ACC112 (cell line): ENCODE results near the gene LY6G6D.

ENCODE experiments used
- H2AFZ ChIP-seq: fragments of 200-600 bp; sonication (generic); one replicate; pipeline ENCODE4 v1.6.0; 2017; ENCODE audit warnings: antibody characterized with exemption, low read length; ENCODE audit not compliant: unreplicated experiment
- H3K27ac ChIP-seq: fragments of 200-600 bp; sonication (generic); 2 replicates; pipeline ENCODE4 v1.5.1; 2014; ENCODE audit warnings: low read depth, mild to moderate bottlenecking, antibody characterized with exemption, low read length, moderate library complexity
- H3K27me3 ChIP-seq: fragments of 200-600 bp; sonication (generic); 2 replicates; pipeline ENCODE4 v1.6.1; 2014; ENCODE audit warnings: mild to moderate bottlenecking, antibody characterized with exemption, low read length, moderate library complexity, mixed read lengths; ENCODE audit not compliant: insufficient read depth
- H3K36me3 ChIP-seq: fragments of 200-600 bp; sonication (generic); 2 replicates; pipeline ENCODE4 v1.6.1; 2016; ENCODE audit warnings: mild to moderate bottlenecking, antibody characterized with exemption, low read length, moderate library complexity, mixed read lengths; ENCODE audit not compliant: insufficient read depth
- H3K4me1 ChIP-seq: fragments of 200-600 bp; sonication (generic); one replicate; pipeline ENCODE4 v1.6.1; 2016; ENCODE audit warnings: low read length, mixed read lengths; ENCODE audit not compliant: insufficient read depth, unreplicated experiment, control insufficient read depth
- H3K4me3 ChIP-seq: fragments of 200-600 bp; sonication (generic); 2 replicates; pipeline ENCODE4 v1.5.1; 2014; ENCODE audit warnings: mild to moderate bottlenecking, low read depth, low read length
- H3K79me2 ChIP-seq: fragments of 200-600 bp; sonication (generic); one replicate; pipeline ENCODE4 v1.6.0; 2016; ENCODE audit warnings: low read length; ENCODE audit not compliant: control insufficient read depth, unreplicated experiment, insufficient read depth

Gene LY6G6D

DNA sequence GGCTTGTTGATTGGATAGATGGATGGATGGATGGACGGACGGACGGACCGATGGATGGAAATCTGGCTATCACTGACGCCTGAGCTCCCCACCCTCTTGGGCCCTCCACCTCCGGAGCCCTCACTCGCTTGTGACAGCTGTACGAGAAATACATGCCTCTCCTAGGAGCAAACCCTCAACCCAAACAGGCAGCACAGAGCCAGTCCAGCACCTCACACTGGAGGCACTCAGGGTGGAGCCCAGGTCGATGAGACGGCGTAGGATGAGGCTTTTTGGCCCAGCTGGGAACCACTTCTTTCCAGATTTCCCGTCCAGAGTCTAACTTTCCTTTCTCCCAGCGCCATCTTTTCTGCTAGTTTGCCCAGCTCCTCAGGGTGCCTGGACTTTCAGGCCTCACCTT is 31.6 kb upstream of the LY6G6D start:
- peaks cover 8% of the 10 kb centered on the region for H3K4me1 ChIP-seq
- no peaks in the 10 kb centered on the region for H3K79me2 ChIP-seq
- H2AFZ ChIP-seq = no peak overlapping the region
- H3K4me3 ChIP-seq = no peak overlapping the region
- no peaks in the 10 kb centered on the region for H3K27me3 ChIP-seq
- H3K27ac ChIP-seq = no peak overlapping the region
- no peaks in the 10 kb centered on the region; the same call in 1 of the 2 replicates for H3K36me3 ChIP-seq

DNA sequence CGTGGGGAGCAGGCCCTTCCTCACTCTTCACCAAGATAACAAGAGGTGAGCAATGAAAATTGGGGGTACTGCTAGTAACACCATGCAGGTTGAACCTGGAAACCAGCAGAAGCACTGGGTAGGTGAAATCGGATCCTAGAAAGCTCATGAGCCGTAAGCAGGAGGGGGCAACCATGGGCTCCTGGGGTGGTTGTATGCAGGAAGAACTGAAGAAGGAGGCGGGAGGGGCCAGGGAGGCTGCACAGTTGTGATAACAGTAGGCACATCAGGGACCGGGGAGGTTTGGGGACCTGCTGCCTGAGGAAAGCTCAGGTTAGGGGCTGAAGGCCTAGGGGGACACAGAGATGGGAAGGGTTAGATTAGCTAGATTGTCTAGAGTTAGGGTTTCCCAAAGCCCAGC is 28.7 kb upstream of the LY6G6D start:
- H3K4me3 ChIP-seq = no peak overlapping the region
- peaks cover 1% of the 10 kb centered on the region for H3K4me1 ChIP-seq
- no peaks in the 10 kb centered on the region; the same call in 1 of the 2 replicates for H3K36me3 ChIP-seq
- H3K27ac ChIP-seq = no peak overlapping the region
- H3K27me3 ChIP-seq = no peaks in the 10 kb centered on the region
- no peak overlapping the region for H2AFZ ChIP-seq
- H3K79me2 ChIP-seq = no peaks in the 10 kb centered on the region

DNA sequence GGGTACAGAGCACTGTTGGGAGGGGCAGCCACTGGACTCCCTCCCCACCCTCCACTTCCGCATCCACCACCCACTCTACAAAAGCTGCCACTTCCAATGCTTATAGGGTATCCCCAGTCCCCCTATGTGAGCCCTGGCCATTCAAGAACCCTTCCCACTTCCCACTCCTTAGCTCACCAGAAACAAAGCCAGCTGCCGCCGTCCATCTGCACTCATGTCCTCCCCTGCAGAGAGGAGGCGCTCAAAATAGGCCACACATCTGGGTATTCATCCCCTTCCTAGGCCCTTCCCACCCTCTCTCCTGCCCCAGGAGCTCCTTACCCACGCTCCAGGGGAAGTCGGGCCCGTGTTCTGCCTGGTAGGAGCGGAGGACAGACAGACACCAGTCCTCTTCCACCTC is 27.8 kb upstream of the LY6G6D start:
- Histone ChIP-seq H3K4me1 (no peaks in the 10 kb centered on the region), H3K27me3 (no peaks in the 10 kb centered on the region), H3K36me3 (no peaks in the 10 kb centered on the region; the same call in 1 of the 2 replicates), H3K27ac (no peak overlapping the region), H2AFZ (no peak overlapping the region), H3K4me3 (no peak overlapping the region), H3K79me2 (no peaks in the 10 kb centered on the region)

DNA sequence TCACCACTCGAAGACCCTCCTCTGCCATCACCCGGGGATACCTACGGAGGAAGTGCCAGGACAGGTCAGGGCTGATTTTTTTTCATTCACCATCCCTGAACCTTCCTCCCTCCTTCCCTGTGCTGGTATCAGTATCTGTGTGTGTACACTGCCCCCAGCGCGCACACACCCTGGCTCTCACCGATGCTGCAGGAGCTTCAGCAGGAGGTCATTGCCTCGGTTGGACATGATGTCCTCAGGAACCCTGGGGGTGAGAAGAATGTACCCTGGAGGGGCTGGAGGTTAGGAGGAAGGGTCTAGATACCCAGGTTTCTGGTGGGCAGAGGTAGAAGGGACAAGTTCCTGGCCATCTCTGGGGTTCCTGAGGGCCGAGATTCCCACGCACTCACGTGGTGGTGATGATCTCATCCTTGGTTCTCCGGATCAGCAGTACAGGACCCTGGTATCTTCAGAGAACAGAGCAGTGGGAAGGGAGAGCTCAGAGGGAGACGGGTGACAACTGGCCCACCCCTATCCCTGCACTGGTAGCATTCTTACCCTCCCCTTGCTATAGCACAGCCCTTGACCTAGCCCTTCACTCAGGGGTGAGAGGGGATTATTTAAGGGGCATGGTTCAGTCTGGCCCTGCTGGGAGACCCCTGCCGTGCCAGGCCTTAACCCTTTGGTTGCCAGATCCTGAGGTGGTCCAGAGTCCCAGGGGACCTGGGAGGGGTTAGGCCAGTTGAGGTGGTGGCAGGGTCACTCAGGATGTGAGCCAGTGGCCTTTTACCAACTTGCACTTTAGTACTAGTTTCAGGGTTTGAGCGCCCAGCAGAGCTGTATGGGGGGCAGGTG is 27.1 kb upstream of the LY6G6D start:
- no peak overlapping the region for H2AFZ ChIP-seq
- H3K79me2 ChIP-seq = no peaks in the 10 kb centered on the region
- H3K4me1 ChIP-seq = no peaks in the 10 kb centered on the region
- no peak overlapping the region for H3K4me3 ChIP-seq
- no peaks in the 10 kb centered on the region for H3K27me3 ChIP-seq
- no peak overlapping the region for H3K27ac ChIP-seq
- H3K36me3 ChIP-seq = peaks cover 4% of the 10 kb centered on the region; the same call in 1 of the 2 replicates

DNA sequence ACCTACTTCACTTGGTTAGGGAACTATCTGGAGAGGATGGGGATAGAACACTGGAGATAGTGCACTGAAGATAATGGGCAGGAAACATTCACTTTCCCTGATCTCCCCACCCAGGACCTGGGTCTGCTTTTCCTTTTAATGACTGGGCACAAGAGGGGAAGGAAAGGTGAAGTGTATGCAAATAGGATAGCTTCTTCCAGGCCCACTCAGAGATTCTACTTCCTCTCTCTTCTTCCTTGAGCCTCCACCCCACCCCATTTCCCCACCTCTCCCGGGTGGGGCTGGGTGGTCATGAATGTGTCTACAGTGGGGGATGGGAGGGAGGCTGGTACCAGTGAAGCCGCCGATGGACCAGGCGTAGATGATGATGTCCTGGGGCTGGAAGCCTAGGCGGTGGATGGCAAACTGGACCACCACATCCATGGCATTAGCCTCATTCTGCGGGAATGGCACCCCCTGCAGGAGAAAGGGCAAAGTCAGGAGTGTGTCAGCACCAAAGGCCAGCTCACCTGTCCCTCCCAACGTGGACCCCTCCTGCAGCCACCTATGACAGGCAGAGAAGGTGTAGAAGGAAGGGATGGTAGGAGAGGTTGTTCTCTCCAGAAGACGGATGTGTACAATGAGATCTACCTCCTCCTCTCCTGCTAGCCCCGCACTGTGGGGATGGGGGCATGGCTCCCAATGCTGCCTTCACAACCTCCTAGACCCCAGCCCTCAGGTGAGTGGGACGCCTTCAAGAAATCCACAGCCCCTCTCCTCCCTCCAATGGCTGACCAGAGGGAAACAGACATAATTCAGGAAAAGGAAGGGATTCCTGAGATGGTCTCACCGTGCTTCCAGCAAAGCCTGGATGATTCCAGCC is 25.7 kb upstream of the LY6G6D start:
- peaks cover 4% of the 10 kb centered on the region; the same call in 1 of the 2 replicates for H3K36me3 ChIP-seq
- no peaks in the 10 kb centered on the region for H3K27me3 ChIP-seq
- H3K4me1 ChIP-seq = no peaks in the 10 kb centered on the region

DNA sequence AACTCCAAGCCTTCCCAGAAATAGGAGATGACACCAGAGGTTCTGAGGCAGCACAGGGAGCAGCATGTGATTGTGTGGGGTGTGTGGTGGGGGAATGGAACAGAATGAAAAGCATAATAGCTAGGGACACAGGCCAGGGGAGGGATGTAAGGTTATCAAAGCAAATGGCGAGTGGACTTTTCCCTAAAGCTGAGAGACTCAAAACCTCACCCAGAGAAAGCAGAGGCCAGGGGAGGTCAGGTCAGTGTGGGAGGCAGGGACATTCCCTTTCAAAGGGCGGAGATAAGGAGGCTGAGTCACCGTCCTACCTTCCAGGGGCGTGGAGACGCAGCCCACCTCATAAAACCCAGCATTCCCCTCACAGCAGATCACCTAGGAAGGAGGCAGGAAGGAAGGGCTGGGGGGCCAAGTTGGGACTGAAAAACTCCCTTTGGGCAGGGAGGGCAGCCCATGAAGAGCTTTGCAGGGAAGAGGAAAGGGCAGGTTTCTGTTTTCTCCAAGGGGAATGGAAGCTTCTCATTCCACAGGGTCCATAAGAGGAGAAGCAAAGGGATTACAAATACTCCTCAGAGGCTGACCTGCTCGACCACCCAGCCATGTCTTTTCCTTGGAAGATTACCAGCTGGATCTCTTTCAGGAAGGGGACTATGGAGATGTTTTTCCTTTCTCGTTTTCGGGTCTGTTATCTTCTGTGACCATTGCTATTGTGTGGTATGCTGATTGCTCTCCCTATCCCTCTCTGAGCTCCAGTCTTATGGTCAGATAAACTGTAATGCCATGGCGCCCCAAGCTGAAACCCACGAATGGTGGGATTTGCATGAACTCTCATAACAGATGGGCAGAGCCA is 24.7 kb upstream of the LY6G6D start:
- Histone ChIP-seq H3K4me3 (no peak overlapping the region), H2AFZ (no peak overlapping the region), H3K36me3 (peaks cover 4% of the 10 kb centered on the region; the same call in 1 of the 2 replicates), H3K79me2 (no peaks in the 10 kb centered on the region), H3K27ac (no peak overlapping the region), H3K4me1 (no peaks in the 10 kb centered on the region), H3K27me3 (no peaks in the 10 kb centered on the region)

More for the DNA sequence above, 25.7 kb upstream of the LY6G6D start:
- H3K4me3 ChIP-seq = no peak overlapping the region
- no peaks in the 10 kb centered on the region for H3K79me2 ChIP-seq
- no peak overlapping the region for H2AFZ ChIP-seq
- H3K27ac ChIP-seq = no peak overlapping the region

DNA sequence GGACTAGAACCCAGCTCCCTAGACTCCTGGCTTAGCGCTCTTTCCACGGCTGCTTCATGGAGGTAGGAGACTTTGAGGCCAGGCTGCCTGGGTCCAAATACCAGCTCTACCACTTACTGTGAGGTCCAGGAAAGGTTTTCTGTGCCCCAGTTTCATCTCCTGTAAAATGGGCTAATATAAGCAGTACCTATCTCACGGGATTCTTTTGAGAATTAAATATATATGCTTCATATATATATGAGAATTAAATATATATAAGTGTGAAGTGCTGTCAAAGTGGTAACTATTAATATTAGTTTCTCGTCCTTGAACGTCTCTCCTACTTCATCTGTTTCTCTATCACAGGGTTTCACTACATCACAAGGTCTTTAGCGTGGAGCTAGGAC is 24.1 kb upstream of the LY6G6D start:
- no peaks in the 10 kb centered on the region for H3K27me3 ChIP-seq
- no peaks in the 10 kb centered on the region for H3K79me2 ChIP-seq
- H3K4me3 ChIP-seq = no peak overlapping the region
- H3K36me3 ChIP-seq = peaks cover 4% of the 10 kb centered on the region; the same call in 1 of the 2 replicates
- H2AFZ ChIP-seq = no peak overlapping the region
- no peaks in the 10 kb centered on the region for H3K4me1 ChIP-seq
- H3K27ac ChIP-seq = no peak overlapping the region

DNA sequence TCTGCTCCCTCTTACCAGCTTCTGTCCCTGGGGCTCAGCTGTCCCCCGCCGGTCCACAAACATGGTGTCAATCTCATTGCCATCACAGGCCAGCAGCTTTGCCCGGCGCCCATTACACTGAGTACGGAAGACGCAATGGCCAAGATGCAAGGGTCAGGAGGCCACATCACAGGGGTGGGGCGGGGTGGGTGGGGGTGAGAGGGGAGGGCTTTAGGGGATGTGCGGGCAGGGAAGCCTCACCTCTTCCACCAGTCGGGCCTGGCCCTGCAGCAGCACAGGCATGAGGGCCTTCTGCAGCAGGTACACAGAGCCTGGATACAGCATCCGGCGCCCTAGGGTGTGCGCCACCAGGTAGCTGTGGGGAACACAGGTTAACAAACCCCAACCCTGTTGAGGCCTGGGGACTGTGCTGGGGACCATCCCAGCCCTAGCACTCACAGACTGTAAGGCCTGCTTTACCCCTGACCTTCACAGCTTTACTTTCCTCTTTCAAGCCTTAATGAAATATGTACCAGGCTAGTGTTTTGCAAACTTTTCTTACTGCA is 23.5 kb upstream of the LY6G6D start:
- Histone ChIP-seq H3K27me3 (no peaks in the 10 kb centered on the region), H3K27ac (no peak overlapping the region), H2AFZ (no peak overlapping the region), H3K36me3 (peaks cover 4% of the 10 kb centered on the region; the same call in 1 of the 2 replicates), H3K4me3 (no peak overlapping the region), H3K79me2 (no peaks in the 10 kb centered on the region), H3K4me1 (no peaks in the 10 kb centered on the region)

DNA sequence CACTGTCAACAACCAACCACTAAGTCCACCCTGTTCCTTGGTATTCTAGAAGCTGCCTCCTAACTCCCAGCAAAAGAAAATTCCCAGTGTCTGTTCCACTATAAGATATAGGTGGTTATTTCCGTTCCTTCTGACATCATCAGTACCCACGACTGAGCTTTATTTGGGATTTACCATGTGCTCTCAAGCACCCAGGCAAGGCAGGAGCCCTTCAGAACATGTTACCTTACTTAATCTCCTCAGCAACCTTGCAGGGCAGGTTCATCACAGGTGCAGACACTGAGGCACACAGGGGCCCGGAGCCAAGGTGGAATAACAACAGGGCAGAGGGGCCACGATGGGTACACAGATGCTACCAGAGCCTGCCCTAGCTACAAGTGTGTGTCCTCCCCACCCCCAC is 22.8 kb upstream of the LY6G6D start:
- Histone ChIP-seq H2AFZ (no peak overlapping the region), H3K27ac (no peak overlapping the region), H3K36me3 (peaks cover 4% of the 10 kb centered on the region; the same call in 1 of the 2 replicates), H3K4me3 (no peak overlapping the region), H3K79me2 (no peaks in the 10 kb centered on the region), H3K27me3 (no peaks in the 10 kb centered on the region), H3K4me1 (no peaks in the 10 kb centered on the region)

DNA sequence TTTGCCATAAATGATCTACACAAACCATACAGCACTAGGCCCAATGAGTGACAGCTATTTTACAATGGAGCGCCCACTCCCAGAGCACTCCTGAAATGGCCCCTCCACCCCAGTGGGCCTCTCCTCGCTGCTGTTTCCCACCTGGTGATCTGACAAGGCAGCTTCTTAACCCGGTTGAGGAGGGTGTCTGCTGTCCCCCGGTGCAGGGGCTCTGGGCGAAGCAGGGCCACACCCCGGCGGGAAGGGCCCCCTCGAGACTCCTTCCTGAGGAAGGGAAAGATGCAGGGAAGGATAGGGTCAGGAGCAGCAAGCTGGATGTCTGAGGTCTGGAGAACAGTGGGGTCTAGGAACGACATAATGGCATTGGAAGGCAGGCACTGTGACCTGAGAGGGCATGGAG is 22.3 kb upstream of the LY6G6D start:
- Histone ChIP-seq H3K27me3 (no peaks in the 10 kb centered on the region), H3K27ac (no peak overlapping the region), H2AFZ (no peak overlapping the region), H3K36me3 (peaks cover 4% of the 10 kb centered on the region; the same call in 1 of the 2 replicates), H3K4me1 (peaks cover 4% of the 10 kb centered on the region), H3K79me2 (no peaks in the 10 kb centered on the region), H3K4me3 (no peak overlapping the region)
